Osteoblast (primary cell): ENCODE measurements around the gene PXK. TPM values are rescaled to one million over a fixed set of nuclear protein-coding genes. Genes with fewer than 3 reads are reported as not detected.

ENCODE experiments used
- DNase-seq: peaks from one replicate; pipeline ENCODE4 v3.0.0; 2011; ENCODE audit warnings: low spot score, mixed read lengths; ENCODE audit not compliant: insufficient read length; ENCODE audit errors: missing footprints
- H2AFZ ChIP-seq: 2 replicates; pipeline ENCODE4 v1.6.0; 2011; ENCODE audit warnings: mild to moderate bottlenecking, low read length
- H3K27ac ChIP-seq: 2 replicates; pipeline ENCODE4 v1.5.1; 2011; ENCODE audit warnings: mild to moderate bottlenecking, low read depth, low read length, moderate library complexity
- H3K27me3 ChIP-seq: 2 replicates; pipeline ENCODE4 v1.6.0; 2012; ENCODE audit warnings: mild to moderate bottlenecking, control low read depth, inconsistent platforms, low read length, moderate library complexity; ENCODE audit not compliant: insufficient read depth
- H3K36me3 ChIP-seq: 2 replicates; pipeline ENCODE4 v1.5.1; 2011; ENCODE audit warnings: mild to moderate bottlenecking, low read length, control low read depth, moderate library complexity; ENCODE audit not compliant: insufficient read depth
- H3K4me1 ChIP-seq: 2 replicates; pipeline ENCODE4 v1.5.1; 2011; ENCODE audit warnings: mild to moderate bottlenecking, low read length, control low read depth, moderate library complexity; ENCODE audit not compliant: insufficient read depth
- H3K4me2 ChIP-seq: 2 replicates; pipeline ENCODE4 v1.6.0; 2011; ENCODE audit warnings: mild to moderate bottlenecking, low read length; ENCODE audit not compliant: insufficient read depth
- H3K4me3 ChIP-seq: fragments of 200-600 bp; sonication (generic); 3 replicates; pipeline ENCODE4 v1.5.1; 2012; ENCODE audit warnings: mild to moderate bottlenecking, low read length, inconsistent platforms; ENCODE audit not compliant: insufficient read depth
- H3K79me2 ChIP-seq: 2 replicates; pipeline ENCODE4 v1.6.0; 2012; ENCODE audit warnings: mild to moderate bottlenecking, low read length, control low read depth, inconsistent platforms; ENCODE audit not compliant: insufficient read depth
- H3K9me3 ChIP-seq: 2 replicates; pipeline ENCODE4 v1.5.1; 2011; ENCODE audit warnings: low read depth, low read length, control low read depth
- H4K20me1 ChIP-seq: 2 replicates; pipeline ENCODE4 v1.6.0; 2012; ENCODE audit warnings: mild to moderate bottlenecking, low read length, control low read depth; ENCODE audit not compliant: insufficient read depth
- CTCF ChIP-seq: IDR thresholded peaks from 2 replicates; pipeline ENCODE4 v1.5.1; 2011; ENCODE audit warnings: mild to moderate bottlenecking, low read depth, low read length, moderate library complexity; ENCODE audit errors: extremely low read depth
- total RNA-seq: library from RNA; depleted of rRNA; stranded (reverse); fragments of >200 nt; gene quantifications from 2 replicates; pipeline ENCODE4 v1.2.3, GENCODE V29; 2012

Gene PXK
- total RNA-seq, 1 donor = 77.4 TPM

GRCh38 chr3:58347984-58348383 lies 15.3 kb downstream of the PXK start:
- no peak overlapping the region for H3K4me3 ChIP-seq

GRCh38 chr3:58349792-58350626 lies 17.3 kb downstream of the PXK start:
- Histone ChIP-seq H3K4me1 (peaks cover 15% of the 10 kb centered on the region), H3K4me2 (no peak overlapping the region), H3K9me3 (no peaks in the 10 kb centered on the region), H4K20me1 (peaks cover 11% of the 10 kb centered on the region), H3K4me3 (no peak overlapping the region), H3K27me3 (no peaks in the 10 kb centered on the region), H3K36me3 (peaks cover 2% of the 10 kb centered on the region), H3K79me2 (peaks cover 72% of the 10 kb centered on the region), H3K27ac (peak overlapping the region; percentile 40), H2AFZ (no peak overlapping the region)
- DNase-seq = no peak
- no peak for TF ChIP-seq CTCF

More at GRCh38 chr3:58347984-58348383, 15.3 kb downstream of the PXK start:
- no peaks in the 10 kb centered on the region for H3K9me3 ChIP-seq
- no peak overlapping the region for H3K27ac ChIP-seq
- no peak for TF ChIP-seq CTCF
- H3K4me2 ChIP-seq = no peak overlapping the region
- peaks cover 74% of the 10 kb centered on the region for H3K79me2 ChIP-seq
- no peak overlapping the region for H2AFZ ChIP-seq
- H3K36me3 ChIP-seq = peaks cover 2% of the 10 kb centered on the region
- peaks cover 11% of the 10 kb centered on the region for H3K4me1 ChIP-seq
- peaks cover 15% of the 10 kb centered on the region for H4K20me1 ChIP-seq
- H3K27me3 ChIP-seq = no peaks in the 10 kb centered on the region
- DNase-seq = no peak

GRCh38 chr3:58350627-58351013 lies 17.9 kb downstream of the PXK start:
- H3K4me1 ChIP-seq = peaks cover 15% of the 10 kb centered on the region
- no peak for TF ChIP-seq CTCF
- H2AFZ ChIP-seq = peak overlapping the region; percentile 54
- no peaks in the 10 kb centered on the region for H3K9me3 ChIP-seq
- peak overlapping the region; percentile 40 for H3K27ac ChIP-seq
- peaks cover 77% of the 10 kb centered on the region for H3K79me2 ChIP-seq
- no peak overlapping the region for H3K4me3 ChIP-seq
- H4K20me1 ChIP-seq = peaks cover 17% of the 10 kb centered on the region
- no peaks in the 10 kb centered on the region for H3K27me3 ChIP-seq
- peaks cover 2% of the 10 kb centered on the region for H3K36me3 ChIP-seq
- H3K4me2 ChIP-seq = peak overlapping the region; percentile 4
- DNase-seq = peak; percentile 46

- Histone ChIP-seq H3K9me3 (no peaks in the 10 kb centered on the region), H2AFZ (no peak overlapping the region), H3K4me1 (peaks cover 20% of the 10 kb centered on the region), H3K27me3 (no peaks in the 10 kb centered on the region), H3K79me2 (peaks cover 75% of the 10 kb centered on the region), H3K36me3 (peaks cover 2% of the 10 kb centered on the region), H3K4me2 (no peak overlapping the region), H3K27ac (peak overlapping the region; percentile 6), H3K4me3 (no peak overlapping the region), H4K20me1 (peaks cover 23% of the 10 kb centered on the region)
- no peak for DNase-seq
- TF ChIP-seq CTCF = no peak
Observed at GRCh38 chr3:58351920-58352319, 19.2 kb downstream of the PXK start.
